Measurements from ENCODE around the gene NRG4. TPM values are rescaled to one million over a fixed set of nuclear protein-coding genes. Genes with fewer than 3 reads are reported as not detected.
A peak's percentile ranks its signal among the peaks of the same experiment; 100 is the strongest.

NRG4 gene
- total and polyA plus RNA-seq, 9 of the 15 experiments (the other 6 are each of a cell fraction or from before 2014, with no cell fraction given) = 0.33 to 2.5 (median 0.76) TPM

DNA sequence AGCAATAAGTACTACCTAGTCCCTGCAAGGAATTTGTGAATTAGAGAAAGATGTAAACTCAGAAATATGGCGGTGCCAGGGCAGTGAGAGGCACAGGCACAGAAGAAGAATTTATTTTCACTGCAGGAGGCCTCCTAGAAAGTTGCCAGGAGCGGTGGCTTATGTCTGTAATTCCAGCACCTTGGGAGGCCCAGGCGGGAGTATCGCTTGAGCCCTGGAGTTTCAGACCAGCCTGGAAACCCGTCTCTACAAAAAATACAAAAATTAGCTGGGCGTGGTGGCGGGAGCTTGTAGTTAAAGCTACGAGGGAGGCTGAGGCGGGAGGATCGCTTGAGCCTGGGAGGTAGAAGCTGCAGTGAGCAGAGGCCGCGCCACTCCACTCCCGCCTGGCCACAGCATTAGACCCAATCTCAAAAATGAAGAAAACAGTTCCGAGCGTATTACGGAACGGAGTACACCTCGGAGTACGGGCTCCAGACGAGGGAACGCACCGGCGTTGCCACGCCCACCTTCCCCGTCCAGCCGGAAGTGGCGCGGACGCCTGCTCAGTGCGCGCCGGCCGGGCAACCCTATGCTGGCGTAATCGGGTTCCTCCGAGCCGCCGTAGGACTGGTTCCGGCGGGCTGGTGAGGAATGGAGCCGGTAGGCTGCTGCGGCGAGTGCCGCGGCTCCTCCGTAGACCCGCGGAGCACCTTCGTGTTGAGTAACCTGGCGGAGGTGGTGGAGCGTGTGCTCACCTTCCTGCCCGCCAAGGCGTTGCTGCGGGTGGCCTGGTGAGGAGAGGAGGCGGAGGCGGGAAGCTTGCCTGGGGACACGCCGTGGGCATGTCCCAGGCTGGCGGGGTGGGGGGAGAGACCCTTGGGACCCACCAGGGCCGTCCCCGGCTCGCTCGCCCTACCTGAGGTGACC, 108.6 kb downstream of the NRG4 start, which contains the start of gene FBXO22 (continued):
- TF ChIP-seq, protein P1, sequence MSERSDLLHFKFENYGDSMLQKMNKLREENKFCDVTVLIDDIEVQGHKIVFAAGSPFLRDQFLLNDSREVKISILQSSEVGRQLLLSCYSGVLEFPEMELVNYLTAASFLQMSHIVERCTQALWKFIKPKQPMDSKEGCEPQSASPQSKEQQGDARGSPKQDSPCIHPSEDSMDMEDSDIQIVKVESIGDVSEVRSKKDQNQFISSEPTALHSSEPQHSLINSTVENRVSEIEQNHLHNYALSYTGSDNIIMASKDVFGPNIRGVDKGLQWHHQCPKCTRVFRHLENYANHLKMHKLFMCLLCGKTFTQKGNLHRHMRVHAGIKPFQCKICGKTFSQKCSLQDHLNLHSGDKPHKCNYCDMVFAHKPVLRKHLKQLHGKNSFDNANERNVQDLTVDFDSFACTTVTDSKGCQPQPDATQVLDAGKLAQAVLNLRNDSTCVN (CRISPR knock-in tag; IDR thresholded peaks at IDR 0.05) = no peak
- TF ChIP-seq C11orf30 (IDR thresholded peaks at IDR 0.05; ENCODE audit: low read depth) (peak; percentile 89), ZNF24 (IDR thresholded peaks at IDR 0.05) (0 out of 2 replicates have a peak, but pooled peaks have one; percentile 20), GTF2F1 (IDR thresholded peaks at IDR 0.05; ENCODE audit: low read depth, low read length) (no peak), KLF13 (tag; IDR thresholded peaks at IDR 0.05; ENCODE audit: borderline replicate concordance, low read depth) (peak; percentile 99), PRPF4 (IDR thresholded peaks at IDR 0.05; ENCODE audit: insufficient read depth, low read depth, low read length, poor library complexity, severe bottlenecking) (peak; percentile 43), NFE2L1 (tag; IDR thresholded peaks at IDR 0.05; ENCODE audit: borderline replicate concordance, low read depth) (no peak), MCM3 (IDR thresholded peaks at IDR 0.05) (no peak)
- TF ChIP-seq, protein P2, sequence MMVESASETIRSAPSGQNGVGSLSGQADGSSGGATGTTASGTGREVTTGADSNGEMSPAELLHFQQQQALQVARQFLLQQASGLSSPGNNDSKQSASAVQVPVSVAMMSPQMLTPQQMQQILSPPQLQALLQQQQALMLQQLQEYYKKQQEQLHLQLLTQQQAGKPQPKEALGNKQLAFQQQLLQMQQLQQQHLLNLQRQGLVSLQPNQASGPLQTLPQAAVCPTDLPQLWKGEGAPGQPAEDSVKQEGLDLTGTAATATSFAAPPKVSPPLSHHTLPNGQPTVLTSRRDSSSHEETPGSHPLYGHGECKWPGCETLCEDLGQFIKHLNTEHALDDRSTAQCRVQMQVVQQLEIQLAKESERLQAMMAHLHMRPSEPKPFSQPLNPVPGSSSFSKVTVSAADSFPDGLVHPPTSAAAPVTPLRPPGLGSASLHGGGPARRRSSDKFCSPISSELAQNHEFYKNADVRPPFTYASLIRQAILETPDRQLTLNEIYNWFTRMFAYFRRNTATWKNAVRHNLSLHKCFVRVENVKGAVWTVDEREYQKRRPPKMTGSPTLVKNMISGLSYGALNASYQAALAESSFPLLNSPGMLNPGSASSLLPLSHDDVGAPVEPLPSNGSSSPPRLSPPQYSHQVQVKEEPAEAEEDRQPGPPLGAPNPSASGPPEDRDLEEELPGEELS (CRISPR knock-in tag; IDR thresholded peaks at IDR 0.05; ENCODE audit: borderline replicate concordance) = no peak
- TF ChIP-seq, protein P3, sequence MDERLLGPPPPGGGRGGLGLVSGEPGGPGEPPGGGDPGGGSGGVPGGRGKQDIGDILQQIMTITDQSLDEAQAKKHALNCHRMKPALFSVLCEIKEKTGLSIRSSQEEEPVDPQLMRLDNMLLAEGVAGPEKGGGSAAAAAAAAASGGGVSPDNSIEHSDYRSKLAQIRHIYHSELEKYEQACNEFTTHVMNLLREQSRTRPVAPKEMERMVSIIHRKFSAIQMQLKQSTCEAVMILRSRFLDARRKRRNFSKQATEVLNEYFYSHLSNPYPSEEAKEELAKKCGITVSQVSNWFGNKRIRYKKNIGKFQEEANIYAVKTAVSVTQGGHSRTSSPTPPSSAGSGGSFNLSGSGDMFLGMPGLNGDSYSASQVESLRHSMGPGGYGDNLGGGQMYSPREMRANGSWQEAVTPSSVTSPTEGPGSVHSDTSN (CRISPR knock-in tag; IDR thresholded peaks at IDR 0.05; ENCODE audit: low read depth) = no peak
- TF ChIP-seq, protein P3 (tag; conservative IDR thresholded peaks at IDR 0.05; ENCODE audit: low read depth) = no peak
- TF ChIP-seq, protein P4, sequence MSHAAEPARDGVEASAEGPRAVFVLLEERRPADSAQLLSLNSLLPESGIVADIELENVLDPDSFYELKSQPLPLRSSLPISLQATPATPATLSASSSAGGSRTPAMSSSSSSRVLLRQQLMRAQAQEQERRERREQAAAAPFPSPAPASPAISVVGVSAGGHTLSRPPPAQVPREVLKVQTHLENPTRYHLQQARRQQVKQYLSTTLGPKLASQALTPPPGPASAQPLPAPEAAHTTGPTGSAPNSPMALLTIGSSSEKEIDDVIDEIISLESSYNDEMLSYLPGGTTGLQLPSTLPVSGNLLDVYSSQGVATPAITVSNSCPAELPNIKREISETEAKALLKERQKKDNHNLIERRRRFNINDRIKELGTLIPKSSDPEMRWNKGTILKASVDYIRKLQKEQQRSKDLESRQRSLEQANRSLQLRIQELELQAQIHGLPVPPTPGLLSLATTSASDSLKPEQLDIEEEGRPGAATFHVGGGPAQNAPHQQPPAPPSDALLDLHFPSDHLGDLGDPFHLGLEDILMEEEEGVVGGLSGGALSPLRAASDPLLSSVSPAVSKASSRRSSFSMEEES (CRISPR knock-in tag; IDR thresholded peaks at IDR 0.05) = no peak
- TF ChIP-seq, protein P5, sequence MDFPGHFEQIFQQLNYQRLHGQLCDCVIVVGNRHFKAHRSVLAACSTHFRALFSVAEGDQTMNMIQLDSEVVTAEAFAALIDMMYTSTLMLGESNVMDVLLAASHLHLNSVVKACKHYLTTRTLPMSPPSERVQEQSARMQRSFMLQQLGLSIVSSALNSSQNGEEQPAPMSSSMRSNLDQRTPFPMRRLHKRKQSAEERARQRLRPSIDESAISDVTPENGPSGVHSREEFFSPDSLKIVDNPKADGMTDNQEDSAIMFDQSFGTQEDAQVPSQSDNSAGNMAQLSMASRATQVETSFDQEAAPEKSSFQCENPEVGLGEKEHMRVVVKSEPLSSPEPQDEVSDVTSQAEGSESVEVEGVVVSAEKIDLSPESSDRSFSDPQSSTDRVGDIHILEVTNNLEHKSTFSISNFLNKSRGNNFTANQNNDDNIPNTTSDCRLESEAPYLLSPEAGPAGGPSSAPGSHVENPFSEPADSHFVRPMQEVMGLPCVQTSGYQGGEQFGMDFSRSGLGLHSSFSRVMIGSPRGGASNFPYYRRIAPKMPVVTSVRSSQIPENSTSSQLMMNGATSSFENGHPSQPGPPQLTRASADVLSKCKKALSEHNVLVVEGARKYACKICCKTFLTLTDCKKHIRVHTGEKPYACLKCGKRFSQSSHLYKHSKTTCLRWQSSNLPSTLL (IDR thresholded peaks at IDR 0.05) = no peak
